Urinary bladder (tissue), 4 donors: ENCODE data around the gene SVOPL. TPM values are rescaled to one million over a fixed set of nuclear protein-coding genes. Genes with fewer than 3 reads are reported as not detected.

Source experiments
- DNase-seq: peaks from one replicate; pipeline ENCODE4 v3.0.0-alpha.2; 2015; ENCODE audit errors: extremely low spot score
- H3K27ac ChIP-seq: one replicate; pipeline ENCODE4 v1.5.1; 2013; ENCODE audit warnings: low read depth, mild to moderate bottlenecking, moderate library complexity
- H3K36me3 ChIP-seq: one replicate; pipeline ENCODE4 v1.6.1; 2013; ENCODE audit warnings: mild to moderate bottlenecking, moderate library complexity; ENCODE audit not compliant: insufficient read depth
- H3K4me1 ChIP-seq: one replicate; pipeline ENCODE4 v1.6.1; 2013; ENCODE audit warnings: mild to moderate bottlenecking, moderate library complexity; ENCODE audit not compliant: insufficient read depth
- H3K4me3 ChIP-seq: one replicate; pipeline ENCODE4 v1.5.1; 2013; ENCODE audit warnings: low read depth, low read length
- whole genome bisulfite sequencing: extraction: QIAGEN DNeasy Blood & Tissue Kit; methylation state at CpG from one replicate; pipeline ENCODE4 v1.1.7; 2013; 5-methylcytosine and 5-hydroxymethylcytosine counted together
- polyA plus RNA-seq: library from polyadenylated mRNA; stranded (reverse); fragments of 200-250 nt; gene quantifications from one replicate; pipeline ENCODE4 v1.2.3, GENCODE V29; 2013
- total RNA-seq: library from RNA; depleted of rRNA; stranded (reverse); fragments of >200 nt; gene quantifications from one replicate; pipeline ENCODE4 v1.2.3, GENCODE V29; 2014
- donor health status: healthy with polysubstance abuse.
- donor health status: healthy.

The SVOPL gene
- total and polyA plus RNA-seq, 2 donors, result 0.08 to 2.5 TPM

DNA sequence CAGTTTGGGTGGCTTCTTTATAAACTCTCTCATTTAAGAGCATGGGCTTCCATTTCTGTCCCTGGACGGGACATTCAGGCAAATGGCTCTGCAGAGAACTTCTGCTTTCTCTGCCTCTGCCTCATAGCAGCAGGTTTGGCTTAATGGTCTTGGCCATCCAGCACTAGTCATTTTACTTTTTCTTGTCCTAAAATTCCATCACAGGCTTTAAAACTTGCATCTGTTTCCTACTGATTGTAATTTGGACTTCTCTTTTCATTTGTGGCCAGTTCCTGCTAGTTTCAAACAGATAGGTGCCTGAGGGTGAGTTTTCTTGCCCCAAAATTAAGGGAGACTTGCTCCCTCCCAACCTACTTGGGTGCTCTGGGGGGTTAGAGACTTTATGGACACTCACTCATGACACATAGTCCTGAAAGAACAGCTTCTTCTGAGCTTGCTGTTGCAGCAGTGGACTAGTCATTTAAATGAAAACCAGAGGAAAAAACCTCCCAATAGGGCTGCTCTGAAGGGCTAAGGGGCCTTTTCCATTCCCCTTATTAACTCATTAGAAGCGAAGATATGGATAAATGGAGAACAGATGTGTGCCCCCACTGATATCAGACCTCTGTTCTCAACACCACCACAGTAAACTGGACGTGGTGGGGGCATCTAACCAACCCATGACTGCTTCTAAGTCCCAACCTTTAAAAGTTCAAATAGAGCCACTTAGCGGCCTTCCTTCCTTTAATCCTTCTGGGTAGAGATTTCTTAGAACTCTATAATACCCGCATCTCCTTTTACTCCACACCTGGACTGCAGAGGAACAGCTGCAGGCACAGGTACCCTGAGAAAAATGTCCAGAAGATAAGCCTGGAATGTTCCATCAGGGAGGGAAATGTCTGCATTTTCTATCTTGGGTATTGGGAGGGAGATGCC is 38.8 kb downstream of the SVOPL start:
- Histone ChIP-seq H3K4me1 (no peaks in the 10 kb centered on the region), H3K27ac (no peak overlapping the region), H3K4me3 (no peak overlapping the region), H3K36me3 (no peaks in the 10 kb centered on the region)
- no peak for DNase-seq
- WGBS, result 77% methylated on average over 5 of the region's 5 CpGs

- H3K4me1 ChIP-seq, result no peaks in the 10 kb centered on the region
- no peak overlapping the region for H3K4me3 ChIP-seq
- whole genome bisulfite sequencing, result 55% methylated on average over 9 of the region's 9 CpGs
- no peaks in the 10 kb centered on the region for H3K36me3 ChIP-seq
- no peak for DNase-seq
- no peak overlapping the region for H3K27ac ChIP-seq
Observed at GRCh38 chr7:138661069-138661635, 40.0 kb downstream of the SVOPL start.

- H3K4me3 ChIP-seq, result no peak overlapping the region
- H3K27ac ChIP-seq, result no peak overlapping the region
- DNase-seq, result no peak
- H3K36me3 ChIP-seq, result no peaks in the 10 kb centered on the region
- 75% methylated on average over 4 of the region's 4 CpGs for whole genome bisulfite sequencing
- no peaks in the 10 kb centered on the region for H3K4me1 ChIP-seq
Observed at GRCh38 chr7:138658889-138659288, 42.3 kb downstream of the SVOPL start.

GRCh38 chr7:138657854-138658386 is 43.2 kb downstream of the SVOPL start:
- no peaks in the 10 kb centered on the region for H3K4me1 ChIP-seq
- no peak overlapping the region for H3K27ac ChIP-seq
- no peaks in the 10 kb centered on the region for H3K36me3 ChIP-seq
- WGBS, result 89% methylated on average over 4 of the region's 4 CpGs
- no peak for DNase-seq
- no peak overlapping the region for H3K4me3 ChIP-seq

DNA sequence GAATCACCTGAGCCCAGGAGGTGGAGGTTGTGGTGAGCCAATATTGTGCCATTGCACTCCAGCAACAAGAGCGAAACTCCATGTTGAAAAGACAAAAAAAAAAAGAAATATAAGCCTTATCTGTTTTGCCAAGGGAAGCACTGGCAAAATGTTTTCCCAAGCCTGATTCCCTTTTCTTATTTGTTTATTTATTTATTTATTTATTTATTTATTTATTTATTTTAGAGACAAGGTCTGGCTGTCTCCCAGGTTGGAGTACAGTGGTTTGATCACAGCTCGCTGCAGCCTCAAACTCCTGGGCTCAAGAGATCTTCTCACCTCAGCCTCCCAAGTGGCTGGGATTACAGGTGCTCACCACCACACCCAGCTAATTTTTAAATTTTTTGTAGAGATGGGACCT is 44.2 kb downstream of the SVOPL start:
- WGBS, result 96% methylated on average over 2 of the region's 2 CpGs
- Histone ChIP-seq H3K36me3 (no peaks in the 10 kb centered on the region), H3K27ac (no peak overlapping the region), H3K4me3 (no peak overlapping the region), H3K4me1 (no peaks in the 10 kb centered on the region)
- no peak for DNase-seq

GRCh38 chr7:138654616-138655015 is 46.5 kb downstream of the SVOPL start:
- no peaks in the 10 kb centered on the region for H3K36me3 ChIP-seq
- 94% methylated on average over 5 of the region's 5 CpGs for WGBS

GRCh38 chr7:138649506-138649905 is 51.7 kb downstream of the SVOPL start:
- Histone ChIP-seq H3K36me3 (no peaks in the 10 kb centered on the region), H3K4me3 (no peak overlapping the region), H3K4me1 (no peaks in the 10 kb centered on the region), H3K27ac (no peak overlapping the region)
- 86% methylated on average over 5 of the region's 5 CpGs for WGBS
- no peak for DNase-seq

More at GRCh38 chr7:138654616-138655015, 46.5 kb downstream of the SVOPL start:
- H3K4me1 ChIP-seq, result no peaks in the 10 kb centered on the region
- no peak overlapping the region for H3K27ac ChIP-seq
- H3K4me3 ChIP-seq, result no peak overlapping the region
- no peak for DNase-seq

DNA sequence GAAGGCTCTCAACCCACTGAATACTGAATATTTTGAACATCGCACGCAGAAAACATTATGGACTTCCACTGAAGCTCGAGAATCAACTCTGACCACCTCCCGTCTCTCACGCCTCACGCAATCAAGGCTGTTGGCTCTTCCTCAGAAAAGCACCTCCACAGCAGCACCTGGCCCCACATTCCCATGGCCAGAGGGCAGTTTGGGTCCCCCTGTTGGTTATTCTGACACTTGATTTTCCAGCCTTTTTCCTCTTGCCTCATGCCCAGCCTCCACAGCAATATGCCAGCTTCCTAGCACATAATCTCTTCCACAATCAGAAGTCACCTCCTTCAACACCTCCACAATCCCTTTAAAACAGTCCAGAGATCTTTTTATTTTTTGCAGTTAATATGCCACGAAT is 55.9 kb downstream of the SVOPL start:
- DNase-seq, result no peak
- H3K4me1 ChIP-seq, result no peaks in the 10 kb centered on the region
- H3K4me3 ChIP-seq, result no peak overlapping the region
- H3K36me3 ChIP-seq, result no peaks in the 10 kb centered on the region
- 89% methylated on average over 7 of the region's 7 CpGs for WGBS
- H3K27ac ChIP-seq, result no peak overlapping the region

DNA sequence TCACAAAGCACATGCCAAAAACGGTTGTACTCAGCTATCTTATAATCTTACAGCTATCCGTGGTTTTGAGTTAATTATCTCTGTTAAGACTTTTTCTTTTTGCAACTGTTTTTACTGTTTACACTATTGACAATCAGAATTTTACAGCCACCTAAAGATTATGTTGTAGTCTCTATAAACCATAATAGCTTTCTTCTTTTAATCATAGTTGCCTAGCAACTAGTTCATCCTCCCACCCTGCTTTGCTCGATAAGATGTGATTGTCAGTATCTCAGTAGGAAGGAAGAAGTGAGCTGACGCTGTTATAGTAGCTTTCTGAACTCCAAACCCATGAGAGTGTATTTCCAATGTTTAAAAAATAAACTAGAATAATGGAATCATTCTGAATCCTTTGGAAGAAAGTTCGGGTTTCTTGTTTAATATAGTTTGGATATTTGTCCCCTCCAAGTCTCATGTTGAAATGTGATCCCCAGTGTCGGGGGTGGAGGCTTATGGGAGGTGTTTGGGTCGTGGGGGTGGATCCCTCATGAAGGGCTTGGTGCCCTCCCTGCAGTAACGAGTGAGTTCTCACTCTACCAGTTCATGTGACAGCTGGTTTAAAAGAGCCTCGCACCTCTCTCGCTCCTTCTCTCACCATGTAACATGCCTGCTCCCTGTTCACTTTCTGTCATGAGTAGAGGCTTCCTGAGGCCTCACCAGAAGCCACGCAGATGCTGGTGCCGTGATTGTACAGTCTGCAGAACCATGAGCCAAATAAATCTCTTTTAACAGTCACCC is 68.1 kb downstream of the SVOPL start:
- no peak for DNase-seq
- no peak overlapping the region for H3K27ac ChIP-seq
- 46% methylated on average over 12 of the region's 12 CpGs for WGBS
- H3K4me3 ChIP-seq, result no peak overlapping the region
- no peaks in the 10 kb centered on the region for H3K4me1 ChIP-seq
- no peaks in the 10 kb centered on the region for H3K36me3 ChIP-seq

DNA sequence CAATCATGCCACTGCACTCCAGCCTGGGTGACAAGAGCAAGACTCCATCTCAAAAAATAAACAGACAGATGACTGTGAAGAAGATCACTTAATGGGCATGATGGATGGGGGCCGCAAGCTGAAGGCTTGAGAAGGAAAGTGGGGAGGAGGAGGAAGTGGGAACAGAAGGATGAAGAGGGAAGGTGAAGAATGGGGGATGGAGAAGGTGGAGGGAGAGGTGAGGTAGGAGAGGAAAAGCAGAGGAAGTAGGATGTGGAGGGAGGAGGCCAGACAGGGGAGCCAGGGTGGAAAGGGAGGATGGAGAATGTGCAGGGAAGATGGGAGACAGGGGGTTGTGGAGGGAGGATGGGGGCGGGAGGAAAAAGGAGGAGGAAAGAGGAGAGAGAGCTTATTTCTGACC is 68.8 kb downstream of the SVOPL start:
- no peak for DNase-seq
- Histone ChIP-seq H3K4me3 (no peak overlapping the region), H3K36me3 (no peaks in the 10 kb centered on the region), H3K4me1 (no peaks in the 10 kb centered on the region), H3K27ac (no peak overlapping the region)
- 91% methylated on average over 1 of the region's 2 CpGs for WGBS

- Histone ChIP-seq H3K4me3 (no peak overlapping the region), H3K4me1 (no peaks in the 10 kb centered on the region), H3K27ac (no peak overlapping the region), H3K36me3 (no peaks in the 10 kb centered on the region)
- 90% methylated on average over 8 of the region's 8 CpGs for WGBS
- DNase-seq, result no peak
Observed at GRCh38 chr7:138630059-138630610, 71.0 kb downstream of the SVOPL start.

DNA sequence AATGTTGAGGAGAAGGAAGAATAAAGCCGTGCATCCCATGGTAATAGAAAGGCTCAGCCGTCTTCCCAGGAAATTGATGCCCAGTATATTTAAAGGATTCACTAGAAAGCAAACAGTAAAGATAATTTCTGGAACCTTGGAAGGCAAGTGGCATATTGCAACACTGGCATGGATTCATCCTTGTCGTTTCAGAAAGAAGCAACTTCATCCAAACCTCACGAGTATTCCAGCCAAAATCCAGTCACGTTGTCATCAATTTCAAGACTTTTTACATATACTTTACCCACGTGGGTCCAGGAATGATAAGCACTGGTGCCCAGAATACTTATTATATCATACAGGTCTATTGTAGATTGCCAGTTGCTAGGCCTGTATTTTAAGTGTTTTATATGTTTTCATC is 73.8 kb downstream of the SVOPL start:
- Histone ChIP-seq H3K4me3 (no peak overlapping the region), H3K4me1 (no peaks in the 10 kb centered on the region), H3K27ac (no peak overlapping the region), H3K36me3 (no peaks in the 10 kb centered on the region)
- no peak for DNase-seq
- WGBS, result 61% methylated on average over 6 of the region's 6 CpGs

DNA sequence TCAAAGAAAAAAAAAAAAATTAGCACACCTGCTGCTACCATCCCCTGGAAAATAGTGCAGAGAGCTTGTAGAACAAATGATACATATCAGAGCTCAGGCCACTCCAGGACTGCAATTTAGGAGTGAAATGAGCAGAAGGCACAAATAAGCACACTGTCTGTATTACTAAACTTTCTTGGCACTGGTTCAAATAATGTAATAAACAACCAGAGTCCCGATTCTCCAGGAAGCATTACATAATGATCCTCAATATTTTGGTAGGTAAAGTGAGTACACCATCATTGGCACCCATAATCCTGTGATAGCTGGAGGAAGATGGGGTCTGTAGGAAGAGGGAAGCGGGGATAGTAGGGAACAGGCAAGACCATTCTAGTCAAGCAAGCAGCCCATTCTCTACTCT is 74.3 kb downstream of the SVOPL start:
- 52% methylated on average over 2 of the region's 2 CpGs for WGBS

More for the DNA sequence above, 74.3 kb downstream of the SVOPL start:
- H3K36me3 ChIP-seq, result no peaks in the 10 kb centered on the region
- H3K27ac ChIP-seq, result no peak overlapping the region
- no peak for DNase-seq
- no peak overlapping the region for H3K4me3 ChIP-seq
- no peaks in the 10 kb centered on the region for H3K4me1 ChIP-seq
